Osteocyte (in vitro differentiated cells): Measurements from ENCODE around the gene DNAH5. TPM values are rescaled to one million over a fixed set of nuclear protein-coding genes. Genes with fewer than 3 reads are reported as not detected.

Experiments used
- DNase-seq: peaks from one replicate; pipeline ENCODE4 v3.0.0; 2021; ENCODE audit warnings: mixed read lengths; ENCODE audit not compliant: unreplicated experiment; ENCODE audit errors: extremely low spot score
- H3K27ac Mint-ChIP-seq: one replicate; pipeline ENCODE4 v1.8.0; 2021; ENCODE audit warnings: mild to moderate bottlenecking, mixed read lengths; ENCODE audit not compliant: unreplicated experiment
- H3K27me3 Mint-ChIP-seq: one replicate; pipeline ENCODE4 v1.8.0; 2021; ENCODE audit warnings: mixed read lengths; ENCODE audit not compliant: unreplicated experiment
- H3K36me3 Mint-ChIP-seq: one replicate; pipeline ENCODE4 v1.8.0; 2021; ENCODE audit warnings: mixed read lengths; ENCODE audit not compliant: unreplicated experiment
- H3K4me1 Mint-ChIP-seq: one replicate; pipeline ENCODE4 v1.8.0; 2021; ENCODE audit warnings: mixed read lengths; ENCODE audit not compliant: unreplicated experiment
- H3K4me3 Mint-ChIP-seq: one replicate; pipeline ENCODE4 v1.8.0; 2021; ENCODE audit warnings: mild to moderate bottlenecking, moderate library complexity, mixed read lengths; ENCODE audit not compliant: unreplicated experiment
- H3K9me3 Mint-ChIP-seq: one replicate; pipeline ENCODE4 v1.8.0; 2021; ENCODE audit warnings: mixed read lengths; ENCODE audit not compliant: unreplicated experiment
- total RNA-seq: library from RNA; stranded (reverse); gene quantifications from 2 replicates; pipeline ENCODE4 v1.2.1, GENCODE V29; 2021
- TF ChIP-seq, protein P1 (sequence below): fragments of 200-600 bp; sonication (generic); IDR thresholded peaks from 2 replicates; pipeline ENCODE4 v1.5.0; 2021; ENCODE audit warnings: antibody characterized with exemption, mild to moderate bottlenecking, moderate library complexity

Gene DNAH5
- total RNA-seq, 1 donor from 2014 or later = 0.21 TPM

DNA sequence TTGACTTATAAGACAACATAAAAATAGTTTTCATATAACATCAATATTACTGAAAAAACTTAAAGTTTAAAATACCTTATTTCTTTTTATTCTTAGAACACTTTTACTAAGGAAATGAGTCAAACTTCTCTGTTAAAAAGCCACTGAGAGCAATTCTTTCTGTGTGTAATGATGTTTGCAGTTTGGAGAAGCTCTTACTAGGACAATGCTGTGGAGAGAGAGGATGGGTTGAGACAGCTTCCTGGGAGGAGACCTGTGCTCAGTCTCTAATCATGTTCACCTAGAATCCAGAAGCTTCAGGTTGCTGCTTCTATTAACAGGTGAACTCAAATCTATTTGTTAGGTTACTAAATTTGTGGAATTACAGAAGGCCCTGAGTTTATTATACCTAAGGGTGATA is 198.5 kb downstream of the DNAH5 start:
- H3K9me3 Mint-ChIP-seq = no peaks in the 10 kb centered on the region
- TF ChIP-seq, protein P1, sequence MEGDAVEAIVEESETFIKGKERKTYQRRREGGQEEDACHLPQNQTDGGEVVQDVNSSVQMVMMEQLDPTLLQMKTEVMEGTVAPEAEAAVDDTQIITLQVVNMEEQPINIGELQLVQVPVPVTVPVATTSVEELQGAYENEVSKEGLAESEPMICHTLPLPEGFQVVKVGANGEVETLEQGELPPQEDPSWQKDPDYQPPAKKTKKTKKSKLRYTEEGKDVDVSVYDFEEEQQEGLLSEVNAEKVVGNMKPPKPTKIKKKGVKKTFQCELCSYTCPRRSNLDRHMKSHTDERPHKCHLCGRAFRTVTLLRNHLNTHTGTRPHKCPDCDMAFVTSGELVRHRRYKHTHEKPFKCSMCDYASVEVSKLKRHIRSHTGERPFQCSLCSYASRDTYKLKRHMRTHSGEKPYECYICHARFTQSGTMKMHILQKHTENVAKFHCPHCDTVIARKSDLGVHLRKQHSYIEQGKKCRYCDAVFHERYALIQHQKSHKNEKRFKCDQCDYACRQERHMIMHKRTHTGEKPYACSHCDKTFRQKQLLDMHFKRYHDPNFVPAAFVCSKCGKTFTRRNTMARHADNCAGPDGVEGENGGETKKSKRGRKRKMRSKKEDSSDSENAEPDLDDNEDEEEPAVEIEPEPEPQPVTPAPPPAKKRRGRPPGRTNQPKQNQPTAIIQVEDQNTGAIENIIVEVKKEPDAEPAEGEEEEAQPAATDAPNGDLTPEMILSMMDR = no peak
- H3K4me3 Mint-ChIP-seq = no peak overlapping the region
- no peaks in the 10 kb centered on the region for H3K36me3 Mint-ChIP-seq
- no peaks in the 10 kb centered on the region for H3K4me1 Mint-ChIP-seq
- H3K27me3 Mint-ChIP-seq = peaks cover 7% of the 10 kb centered on the region
- H3K27ac Mint-ChIP-seq = no peak overlapping the region
- no peak for DNase-seq

DNA sequence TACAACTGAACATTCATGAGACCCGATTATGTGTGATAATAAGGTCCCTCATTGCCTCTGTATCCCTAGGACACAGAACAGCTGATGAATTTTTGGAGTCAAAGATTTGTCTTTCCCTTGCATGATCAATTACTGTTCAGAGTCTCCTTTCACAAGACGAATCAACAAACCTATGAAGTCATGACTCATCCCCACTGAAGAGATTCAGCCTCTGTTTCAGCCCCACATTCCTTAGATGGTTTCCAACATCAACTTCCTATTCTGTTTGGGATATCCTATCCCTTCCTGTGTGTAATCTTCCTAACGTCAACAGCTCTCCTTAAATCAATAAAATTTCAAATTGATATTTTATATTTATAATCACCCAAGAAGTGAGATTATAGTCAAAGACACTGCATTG is 199.0 kb downstream of the DNAH5 start:
- Mint-ChIP-seq H3K4me1 (no peaks in the 10 kb centered on the region), H3K4me3 (no peak overlapping the region), H3K27me3 (peaks cover 7% of the 10 kb centered on the region), H3K36me3 (no peaks in the 10 kb centered on the region), H3K27ac (no peak overlapping the region), H3K9me3 (no peaks in the 10 kb centered on the region)
- DNase-seq = no peak
- TF ChIP-seq, protein P1 = no peak

DNA sequence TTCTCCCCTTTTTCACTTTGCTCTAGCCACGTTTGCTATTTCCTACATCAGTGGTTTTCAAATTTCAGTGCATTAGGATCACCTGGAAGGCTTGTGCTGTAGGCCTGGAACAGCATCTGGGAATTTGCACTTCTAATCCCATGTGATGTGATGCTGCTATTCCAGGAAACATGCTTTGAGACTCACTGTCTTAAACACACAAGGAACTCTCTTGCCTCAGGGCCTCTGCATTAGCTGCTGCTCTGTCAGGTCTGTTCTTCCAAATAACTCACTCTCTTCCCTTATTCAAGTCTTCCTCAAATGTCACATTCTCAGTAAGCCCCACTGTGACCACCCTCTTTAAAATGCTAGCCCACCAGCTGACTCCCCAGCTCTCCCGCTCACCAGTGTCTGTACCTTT is 204.0 kb downstream of the DNAH5 start:
- no peaks in the 10 kb centered on the region for H3K36me3 Mint-ChIP-seq
- H3K9me3 Mint-ChIP-seq = no peaks in the 10 kb centered on the region
- H3K4me1 Mint-ChIP-seq = no peaks in the 10 kb centered on the region
- H3K27me3 Mint-ChIP-seq = peaks cover 7% of the 10 kb centered on the region
- DNase-seq = no peak
- TF ChIP-seq, protein P1 = no peak
- no peak overlapping the region for H3K4me3 Mint-ChIP-seq
- H3K27ac Mint-ChIP-seq = no peak overlapping the region

DNA sequence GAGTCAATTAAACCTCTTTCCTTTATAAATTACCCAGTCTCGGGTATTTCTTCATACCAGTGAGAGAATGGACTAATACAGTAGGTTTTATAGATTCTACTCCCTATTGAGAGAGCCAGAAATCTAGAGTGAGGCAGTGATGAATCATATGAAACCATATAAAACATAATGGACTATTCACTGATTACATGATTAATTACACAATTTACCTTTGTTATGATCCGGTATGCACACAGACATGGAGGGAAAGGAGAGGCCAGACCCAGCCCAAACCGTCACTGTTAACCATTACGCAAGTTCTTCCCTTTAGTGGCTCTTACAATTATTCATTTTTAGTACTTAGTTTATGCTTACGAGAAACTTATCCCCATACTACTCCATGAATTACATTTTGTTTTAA is 205.0 kb downstream of the DNAH5 start:
- no peaks in the 10 kb centered on the region for H3K36me3 Mint-ChIP-seq
- H3K27me3 Mint-ChIP-seq = peaks cover 7% of the 10 kb centered on the region
- no peaks in the 10 kb centered on the region for H3K9me3 Mint-ChIP-seq
- H3K4me3 Mint-ChIP-seq = no peak overlapping the region
- DNase-seq = no peak
- H3K27ac Mint-ChIP-seq = no peak overlapping the region
- TF ChIP-seq, protein P1 = no peak
- H3K4me1 Mint-ChIP-seq = no peaks in the 10 kb centered on the region

DNA sequence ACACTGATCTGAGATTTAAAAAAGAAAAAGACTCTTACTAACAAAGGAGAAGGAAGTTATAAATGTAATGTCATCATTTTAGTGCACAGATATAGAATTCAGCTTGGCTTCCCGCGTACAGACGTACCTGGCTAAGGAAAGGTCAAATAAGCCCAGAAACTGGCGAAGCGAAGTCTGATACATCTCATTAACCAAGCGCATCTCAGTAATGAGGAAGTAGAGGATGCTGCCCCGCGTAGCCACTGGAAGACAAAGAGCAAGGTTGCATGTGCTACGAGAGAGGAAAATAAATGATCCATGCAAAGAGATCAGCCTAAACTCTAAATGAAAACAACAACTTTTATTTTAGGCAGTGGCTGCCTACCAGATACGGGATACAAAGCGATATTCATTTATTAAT is 208.8 kb downstream of the DNAH5 start:
- H3K4me1 Mint-ChIP-seq = no peaks in the 10 kb centered on the region
- no peak overlapping the region for H3K4me3 Mint-ChIP-seq
- TF ChIP-seq, protein P1 = no peak
- no peak overlapping the region for H3K27ac Mint-ChIP-seq
- DNase-seq = no peak
- H3K9me3 Mint-ChIP-seq = no peaks in the 10 kb centered on the region
- H3K36me3 Mint-ChIP-seq = no peaks in the 10 kb centered on the region
- H3K27me3 Mint-ChIP-seq = no peaks in the 10 kb centered on the region
